ENCODE measurements around the gene VWA3B.
"Not testable (repeated sequence)": the region's sequence is repeated elsewhere in the genome, so short reads cannot be mapped to it uniquely, and the experiment has no call there.

The VWA3B gene

DNA sequence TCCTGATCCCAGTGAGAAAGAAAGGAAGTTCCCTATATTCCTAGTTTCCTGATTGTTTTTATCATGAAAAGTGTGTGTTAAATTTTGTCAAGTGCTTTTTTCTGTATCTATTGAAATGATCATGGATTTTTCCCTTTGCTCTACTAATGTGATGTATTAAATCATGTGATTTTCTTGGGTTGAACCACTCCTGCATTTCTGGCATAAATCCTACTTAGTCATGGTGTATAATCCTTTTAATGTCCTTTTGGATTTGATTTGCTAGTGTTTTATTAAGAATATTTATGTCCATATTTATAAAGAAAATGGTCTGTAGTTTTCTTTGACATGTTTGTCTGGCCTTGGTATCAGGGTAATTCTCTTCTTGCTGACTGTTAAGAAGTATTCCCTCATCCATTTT is 171.9 kb downstream of the VWA3B start:
- DNase-seq: no peak

DNA sequence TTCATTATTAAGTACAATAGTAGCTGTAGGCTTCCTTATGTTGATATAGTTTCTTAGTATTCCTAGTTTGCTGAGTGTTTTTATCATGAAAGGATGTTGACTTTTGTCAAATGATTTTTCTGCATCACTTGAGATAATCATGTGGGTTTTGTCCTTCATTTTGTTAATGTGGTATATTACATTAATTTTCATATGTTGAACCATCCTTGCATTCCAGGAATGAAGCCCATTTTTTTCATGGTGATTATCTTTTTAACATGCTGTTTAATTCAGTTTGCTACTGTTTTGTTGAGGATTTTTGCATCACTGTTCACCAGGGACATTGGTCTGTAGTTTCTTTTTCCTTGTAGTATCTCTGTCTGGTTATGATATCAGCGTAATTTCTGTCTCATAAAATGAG is 176.4 kb downstream of the VWA3B start:
- no peak for DNase-seq

DNA sequence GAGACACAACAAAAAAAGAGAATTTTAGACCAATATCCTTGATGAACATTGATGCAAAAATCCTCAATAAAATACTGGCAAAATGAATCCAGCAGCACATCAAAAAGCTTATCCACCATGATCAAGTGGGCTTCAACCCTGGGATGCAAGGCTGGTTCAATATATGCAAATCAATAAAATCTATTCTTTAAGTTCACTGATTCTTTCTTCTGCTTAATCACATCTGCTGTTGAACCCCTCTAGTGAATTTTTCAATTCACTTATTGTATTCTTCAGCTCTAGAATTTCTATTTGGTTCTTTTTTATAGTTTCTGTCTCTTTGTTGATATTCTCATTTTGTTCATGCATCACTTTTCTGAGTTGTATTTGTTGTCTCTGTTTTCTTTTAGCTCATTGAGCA is 181.3 kb downstream of the VWA3B start:
- not testable (repeated sequence) for DNase-seq

DNA sequence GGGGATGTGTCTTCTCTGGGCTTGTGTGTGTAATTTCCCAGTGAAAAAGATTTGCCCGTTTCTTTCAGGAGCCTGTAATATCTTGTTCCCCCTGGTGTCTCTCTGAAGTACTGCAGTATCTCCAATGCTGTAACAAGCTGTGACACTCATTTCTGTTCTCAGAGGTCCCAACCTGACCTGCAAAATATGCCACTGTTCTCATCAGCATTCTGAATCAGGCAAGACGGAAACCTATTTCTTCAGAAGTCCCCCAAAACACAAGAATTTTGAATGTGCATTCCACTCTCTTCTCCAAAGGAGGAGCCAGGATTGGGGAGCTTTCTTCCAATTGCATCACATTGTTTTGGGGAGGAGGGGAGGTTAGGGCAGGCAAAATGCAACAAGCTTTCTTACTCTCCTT is 182.3 kb downstream of the VWA3B start:
- peak; percentile 14 for DNase-seq

DNA sequence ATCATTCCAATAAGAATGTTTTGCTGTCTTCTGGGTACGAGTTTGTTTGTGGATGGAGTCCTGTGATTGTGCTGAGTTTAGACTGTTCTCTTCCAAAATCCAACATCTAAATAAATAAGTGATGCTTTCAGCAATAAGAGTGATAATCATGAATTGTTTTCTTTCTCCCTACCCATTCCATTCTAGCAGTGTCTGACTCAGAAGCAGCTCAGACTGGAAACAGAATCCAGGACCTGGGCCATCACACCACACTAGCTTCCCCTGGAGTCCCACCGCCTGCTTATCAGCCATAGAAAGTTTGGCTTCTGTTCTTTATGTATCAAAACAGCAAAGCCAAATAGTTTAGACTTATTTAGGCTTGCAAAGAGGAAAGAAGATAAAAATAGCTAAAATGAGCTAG is 182.9 kb downstream of the VWA3B start:
- DNase-seq: no peak

DNA sequence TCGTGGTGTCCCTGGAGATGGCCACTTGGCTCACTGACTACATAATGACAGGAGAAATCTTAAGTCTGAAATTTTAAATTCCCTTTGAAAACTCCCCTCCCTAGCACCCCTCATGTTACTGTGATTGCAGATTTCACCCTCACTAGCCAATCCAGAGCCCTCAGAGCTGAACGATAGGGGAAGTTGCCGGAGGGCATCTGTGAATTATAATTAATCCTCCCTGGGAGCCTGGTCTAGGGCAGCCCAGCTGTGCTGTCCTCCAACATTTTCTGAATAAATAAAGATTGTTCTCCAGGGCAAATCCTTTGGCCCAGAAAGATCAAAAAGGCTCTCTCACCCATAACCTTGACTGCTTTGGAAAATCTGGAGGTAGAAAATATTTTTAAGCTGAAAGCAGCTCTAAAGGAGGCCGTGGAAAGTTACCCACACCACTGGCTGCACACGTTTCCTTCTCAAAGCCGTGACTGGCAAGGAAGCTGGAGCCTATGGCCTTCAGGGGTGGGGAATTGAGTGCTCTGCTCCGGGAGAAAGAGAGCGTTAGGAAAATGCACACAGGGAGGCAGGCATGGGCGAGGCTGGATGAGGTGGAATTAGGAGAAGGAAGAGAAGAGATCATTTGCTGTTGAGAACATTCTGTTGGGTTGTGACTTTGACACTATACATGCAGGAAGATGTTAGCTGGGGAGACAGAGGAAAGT is 190.3 kb downstream of the VWA3B start:
- no peak for DNase-seq

DNA sequence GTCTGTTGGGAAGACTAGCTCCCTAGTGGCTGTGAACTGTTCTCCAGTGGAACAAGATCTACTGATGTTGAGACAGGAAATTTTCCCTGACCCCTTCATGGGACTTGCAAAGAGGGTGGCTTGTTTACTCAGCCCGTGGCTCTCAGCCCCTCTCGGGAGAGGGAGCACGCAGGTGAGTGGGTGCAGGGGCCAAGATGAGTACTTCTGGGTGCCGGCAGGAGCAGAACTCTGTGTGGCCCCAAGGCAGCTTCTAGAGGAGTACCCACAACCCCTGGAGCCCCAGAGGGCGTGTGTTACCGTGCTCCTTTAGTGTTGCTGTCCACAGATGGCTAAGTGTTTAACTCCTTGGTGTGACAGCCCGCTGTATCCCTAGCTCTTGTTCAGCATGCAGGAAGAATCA is 191.1 kb downstream of the VWA3B start:
- DNase-seq: no peak

DNA sequence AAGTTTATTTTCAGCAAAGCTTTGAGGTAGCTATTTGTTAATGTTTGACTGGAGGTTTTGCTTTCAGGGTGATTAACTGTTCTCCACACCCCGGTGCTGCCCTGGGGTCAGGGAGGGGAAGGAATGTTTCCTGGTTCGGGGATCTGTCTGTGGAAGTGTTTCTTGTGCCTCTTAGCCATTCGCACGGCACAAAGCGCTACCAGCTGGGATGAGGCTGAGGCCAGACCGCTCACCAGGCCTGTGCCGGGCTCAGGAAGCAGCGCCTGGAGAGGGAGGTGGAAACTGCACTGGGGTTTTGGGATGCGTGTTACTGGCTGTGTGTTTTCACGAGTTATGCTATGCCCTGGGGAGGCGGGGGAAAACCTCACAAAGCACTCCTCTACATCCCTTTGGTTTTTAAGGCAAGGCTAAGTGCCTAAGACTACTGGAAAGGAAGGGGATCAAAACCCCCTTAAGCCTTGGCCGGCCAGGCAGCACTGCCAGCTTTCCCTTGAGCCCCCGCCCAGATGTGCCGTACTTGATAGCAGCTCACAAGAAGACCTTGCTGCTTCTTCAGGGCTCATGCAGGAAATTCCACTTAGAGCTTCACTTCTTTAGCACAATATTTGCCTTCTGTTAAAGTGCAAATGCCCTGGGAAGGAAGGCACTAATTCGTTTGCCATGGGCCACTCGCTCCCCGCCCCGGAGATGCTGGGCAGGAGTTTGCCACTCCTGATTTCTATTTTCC is 193.6 kb downstream of the VWA3B start:
- no peak for DNase-seq

DNA sequence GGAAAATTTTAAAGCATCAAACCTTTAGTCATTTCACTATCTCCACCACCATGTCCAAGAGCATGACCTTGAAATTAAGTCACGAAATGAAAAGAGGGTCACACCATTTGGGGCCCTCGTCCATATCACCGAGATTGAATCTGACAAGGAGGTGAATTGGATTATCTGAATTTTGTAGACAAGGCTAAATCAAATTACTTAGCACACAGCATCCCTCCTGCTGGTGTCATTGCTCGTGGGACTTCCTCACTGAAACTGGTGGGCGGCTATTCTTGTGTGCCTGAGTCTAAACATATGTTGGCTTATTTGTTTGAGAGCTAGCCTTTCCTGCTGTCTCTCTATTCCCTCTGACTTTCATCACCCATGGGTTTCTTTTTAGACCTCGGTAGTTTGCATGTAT is 194.6 kb downstream of the VWA3B start:
- no peak for DNase-seq

DNA sequence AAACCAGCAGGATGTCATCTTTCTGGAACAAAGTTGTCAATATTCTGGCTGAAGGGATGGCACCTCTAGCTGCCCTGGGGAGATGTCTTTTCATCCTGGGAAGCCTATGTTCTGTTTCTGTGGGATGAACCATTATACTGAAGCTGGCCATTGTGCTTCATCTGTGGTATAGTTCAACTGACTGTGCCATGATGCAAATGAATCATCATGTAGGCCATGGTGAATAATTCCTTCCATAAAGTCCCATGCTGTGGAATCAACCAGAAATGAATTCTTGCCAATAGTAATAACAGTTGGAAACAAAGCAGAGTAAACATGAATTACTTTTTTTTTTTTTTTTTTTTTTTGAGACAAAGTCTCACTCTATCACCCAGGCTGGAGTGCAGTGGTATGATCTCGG is 195.1 kb downstream of the VWA3B start:
- no peak for DNase-seq

DNA sequence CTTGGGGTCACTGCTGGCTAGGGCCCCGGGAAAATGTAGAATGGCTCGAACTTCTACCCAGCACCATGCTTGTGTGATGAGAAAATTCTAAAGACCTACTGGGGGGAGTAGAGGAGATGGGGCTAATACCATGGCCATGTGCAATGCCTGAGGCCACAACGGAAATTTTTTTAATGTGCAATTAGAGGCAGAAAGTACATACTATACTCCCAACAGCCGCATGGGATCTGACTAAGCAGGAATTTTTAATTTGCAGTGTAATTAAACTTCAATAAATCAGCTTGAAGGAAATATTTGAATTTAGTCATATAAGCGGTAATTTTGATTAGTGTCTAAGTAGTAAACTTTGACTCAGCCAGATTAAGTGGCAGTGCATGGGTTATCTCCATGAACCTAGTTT is 206.1 kb downstream of the VWA3B start:
- no peak for DNase-seq

DNA sequence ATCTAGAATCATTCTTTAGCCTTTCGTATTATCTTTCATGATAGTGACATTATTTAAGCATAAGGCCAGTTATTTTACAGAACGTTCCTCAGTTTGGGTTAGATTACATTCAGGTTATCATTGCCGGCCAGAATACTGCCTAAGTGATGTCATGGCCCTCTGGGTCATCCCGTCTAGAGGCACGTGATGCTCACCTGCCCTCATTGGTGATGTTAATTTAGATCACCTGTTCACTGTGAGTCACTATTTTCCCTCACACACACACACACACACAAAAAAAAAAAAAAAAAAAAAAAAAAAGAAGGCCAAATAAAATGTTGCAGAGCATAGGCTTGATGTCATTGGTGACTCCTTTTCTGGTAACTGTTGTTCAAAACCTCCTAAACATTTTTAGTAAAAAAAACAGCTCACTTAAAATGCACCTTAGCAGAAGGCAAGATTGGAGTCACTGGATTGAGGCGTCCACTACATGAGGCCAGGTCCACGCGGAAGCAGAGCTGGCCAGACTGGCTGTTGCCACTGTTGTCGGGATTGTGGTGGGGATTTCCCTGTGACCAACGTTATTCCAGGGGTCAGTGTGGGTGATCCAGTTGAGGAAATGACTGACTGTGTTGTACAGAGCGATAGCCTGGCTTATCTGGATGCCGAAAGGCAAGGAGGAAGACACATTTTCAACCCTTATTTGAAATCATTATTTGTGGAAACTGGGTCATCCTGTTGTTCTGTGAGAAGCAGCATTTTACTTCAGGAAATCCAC is 207.1 kb downstream of the VWA3B start:
- no peak for DNase-seq

DNA sequence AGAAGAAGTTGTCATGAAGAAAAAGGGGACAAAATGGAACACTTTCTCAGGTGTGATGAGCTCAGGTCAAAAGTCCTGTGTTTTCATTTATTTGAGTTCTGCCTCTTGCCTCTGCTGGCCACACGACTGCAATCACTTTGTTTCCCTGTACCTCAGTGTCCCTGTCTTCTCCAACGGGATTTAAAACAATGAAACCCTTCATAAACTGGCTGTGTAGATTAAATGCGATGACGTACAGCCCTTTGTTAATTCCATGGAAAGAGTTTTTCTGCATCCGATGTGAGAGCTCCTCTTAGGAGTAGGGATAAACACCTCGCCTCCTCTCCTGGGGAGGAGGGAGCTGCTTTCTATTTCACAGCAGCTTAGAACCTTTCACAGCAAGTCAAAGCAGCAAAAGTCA is 207.7 kb downstream of the VWA3B start:
- no peak for DNase-seq

DNA sequence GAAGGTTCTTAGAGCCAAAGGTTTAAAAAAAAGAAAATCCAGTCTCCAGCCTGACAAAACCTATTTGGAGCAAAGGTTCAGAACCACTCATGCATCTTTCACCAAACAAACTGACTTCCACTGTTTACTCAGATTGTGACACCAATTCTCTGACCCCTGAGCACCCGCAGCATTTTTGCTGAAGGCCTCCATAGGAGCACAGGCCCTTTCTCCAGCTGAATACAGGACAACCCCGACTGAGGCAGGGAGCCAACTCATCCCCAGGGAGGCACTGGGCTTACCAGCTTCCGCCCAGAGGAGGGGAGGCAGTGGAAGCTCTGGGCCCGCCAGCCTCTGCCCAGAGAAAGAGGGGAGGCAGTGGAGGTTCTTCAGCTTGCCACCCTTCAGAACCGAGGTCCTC is 208.3 kb downstream of the VWA3B start:
- DNase-seq: no peak

DNA sequence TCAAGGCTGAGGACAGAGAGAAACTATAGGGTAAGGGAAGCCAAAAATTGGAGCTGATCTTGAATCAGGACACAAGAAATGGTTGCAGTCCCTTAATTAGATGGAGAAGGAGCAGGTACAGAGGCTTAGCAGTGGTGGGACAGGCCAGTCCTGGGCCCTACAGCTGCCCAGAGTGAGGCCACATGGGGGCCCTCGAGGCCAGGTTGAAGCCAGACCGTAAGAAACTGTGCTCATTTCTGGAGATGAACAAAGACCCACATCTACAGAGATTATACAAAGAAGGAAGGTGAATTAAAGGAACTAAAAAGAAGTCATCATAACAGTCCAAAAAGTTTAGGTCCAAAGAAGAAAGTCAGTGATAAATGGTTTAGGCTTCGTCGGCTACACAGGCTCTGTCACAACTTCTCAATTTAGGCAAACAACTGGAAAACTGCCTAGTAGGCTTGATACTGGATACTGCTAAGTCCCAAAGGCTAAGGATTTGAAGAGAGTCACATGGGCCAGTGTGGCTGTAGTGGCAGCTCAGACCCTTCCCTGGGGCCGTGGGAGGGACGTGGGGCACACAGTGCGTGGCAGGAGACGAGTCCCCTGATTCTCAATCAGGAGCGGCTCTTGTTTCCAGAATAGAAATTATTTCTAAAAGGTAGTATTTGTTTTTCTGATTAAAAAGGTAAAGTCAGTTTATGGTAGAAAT is 208.9 kb downstream of the VWA3B start:
- DNase-seq: no peak

DNA sequence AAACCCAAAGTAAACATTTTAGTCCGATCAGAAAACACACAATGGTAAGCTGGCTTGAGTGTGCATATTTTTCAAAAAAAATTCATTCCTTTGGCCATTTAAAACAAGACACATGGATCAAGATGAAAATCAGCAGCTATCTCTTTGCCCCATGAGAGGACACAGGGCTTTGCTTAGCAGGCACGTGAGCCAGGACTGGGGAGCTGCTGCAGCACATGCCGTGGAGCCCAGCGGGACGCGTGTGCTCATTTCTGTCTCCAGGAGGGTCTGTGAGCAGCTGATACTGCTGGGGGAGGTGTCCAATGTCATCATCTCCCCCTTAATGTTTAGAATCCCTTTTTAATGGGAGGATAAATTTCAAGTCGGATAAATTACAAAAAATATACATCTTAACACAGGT is 209.5 kb downstream of the VWA3B start:
- no peak for DNase-seq

DNA sequence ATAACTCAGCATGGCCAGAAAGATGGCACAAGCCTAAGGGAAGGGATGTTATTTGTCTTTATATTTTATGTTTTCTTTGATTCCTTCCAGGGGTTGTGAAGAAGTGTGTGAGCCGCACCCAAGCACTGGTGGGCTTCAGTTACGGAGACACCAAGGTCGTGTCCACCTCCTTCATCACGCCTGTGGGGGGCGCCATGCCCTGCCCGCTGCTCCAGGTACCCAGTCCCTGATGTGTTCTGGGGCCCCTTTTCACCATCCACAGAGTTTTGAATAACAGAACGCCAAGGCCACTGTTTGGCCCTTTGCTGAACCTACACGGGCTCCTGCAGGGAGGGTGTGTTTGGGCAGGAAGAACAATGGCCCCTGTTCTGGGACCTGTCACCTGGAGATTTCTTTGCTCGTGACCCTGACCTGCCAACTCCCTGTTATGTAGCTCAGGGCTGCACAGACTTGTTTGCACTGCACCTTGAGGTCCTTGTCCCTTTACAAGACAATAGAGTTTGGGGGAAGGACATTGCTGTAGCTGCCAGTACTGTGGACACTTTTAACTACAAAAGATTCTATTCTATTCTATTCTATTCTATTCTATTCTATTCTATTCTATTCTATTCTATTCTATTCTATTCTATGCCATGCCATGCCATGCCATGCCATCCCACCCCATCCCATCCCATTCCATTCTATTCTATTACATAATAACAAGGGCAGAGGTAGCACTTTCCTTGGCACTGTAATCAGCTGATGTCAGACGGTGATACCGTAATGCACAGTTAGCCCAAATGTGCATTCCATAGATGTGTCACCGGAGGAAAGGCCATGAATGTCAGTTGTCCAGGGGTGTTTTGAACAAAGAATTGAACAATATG is 211.1 kb downstream of the VWA3B start:
- DNase-seq: no peak

DNA sequence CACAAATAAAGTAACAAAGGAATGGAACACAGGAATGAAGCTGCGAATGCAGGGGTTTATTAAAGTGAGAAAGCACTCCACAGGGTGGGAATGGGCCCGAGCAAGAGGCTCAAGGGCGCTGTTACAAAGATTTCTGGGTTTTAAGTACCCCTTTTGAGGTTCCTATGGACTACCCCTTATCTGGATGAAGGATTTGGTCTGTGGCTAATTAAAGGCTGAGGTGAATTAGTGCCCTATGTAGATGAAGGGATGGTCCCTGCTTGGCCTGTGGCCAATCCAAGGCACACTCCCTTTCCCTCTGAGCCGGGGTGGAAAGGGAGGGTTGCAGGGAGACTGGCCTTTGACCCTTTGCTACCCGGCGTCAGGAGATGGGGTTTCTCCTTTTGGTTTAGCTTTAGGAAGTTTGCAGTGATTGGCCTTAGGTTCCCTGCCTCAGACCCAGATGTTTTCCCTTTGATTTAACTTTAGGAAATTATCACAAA is 211.8 kb downstream of the VWA3B start:
- DNase-seq: no peak

DNA sequence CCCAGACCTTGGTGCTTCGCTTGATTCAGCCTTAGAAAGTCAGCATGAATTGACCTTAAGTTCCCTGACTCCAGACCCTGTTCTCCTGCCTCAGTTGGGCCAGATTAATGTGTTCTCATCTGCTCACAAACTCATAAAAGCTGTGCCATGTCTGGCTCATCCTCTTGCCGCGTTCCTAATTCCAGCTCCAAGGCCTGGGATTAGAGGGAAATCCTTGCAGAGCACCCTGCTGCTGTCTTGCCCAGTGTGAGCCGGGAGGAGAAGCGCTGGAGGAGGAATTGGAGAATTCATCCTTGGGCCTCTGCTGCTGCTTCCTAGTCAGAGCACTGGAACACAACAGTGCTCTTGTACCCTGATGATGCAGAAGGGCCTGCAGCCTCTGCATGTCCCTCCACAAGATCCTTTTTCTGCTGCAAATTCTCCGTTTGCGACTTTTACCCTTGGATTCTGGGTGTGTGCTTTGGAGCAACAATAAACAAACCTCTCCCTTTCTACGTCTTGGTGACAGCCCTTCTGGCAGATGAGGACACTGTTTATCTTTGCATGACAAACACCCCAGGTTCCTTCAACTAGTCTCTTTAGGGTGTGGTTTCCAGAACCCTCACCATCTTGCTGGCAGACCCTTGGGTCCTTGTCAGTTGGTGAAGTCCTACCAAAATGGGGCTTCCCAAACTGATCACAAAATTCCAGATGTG is 212.4 kb downstream of the VWA3B start:
- no peak for DNase-seq

DNA sequence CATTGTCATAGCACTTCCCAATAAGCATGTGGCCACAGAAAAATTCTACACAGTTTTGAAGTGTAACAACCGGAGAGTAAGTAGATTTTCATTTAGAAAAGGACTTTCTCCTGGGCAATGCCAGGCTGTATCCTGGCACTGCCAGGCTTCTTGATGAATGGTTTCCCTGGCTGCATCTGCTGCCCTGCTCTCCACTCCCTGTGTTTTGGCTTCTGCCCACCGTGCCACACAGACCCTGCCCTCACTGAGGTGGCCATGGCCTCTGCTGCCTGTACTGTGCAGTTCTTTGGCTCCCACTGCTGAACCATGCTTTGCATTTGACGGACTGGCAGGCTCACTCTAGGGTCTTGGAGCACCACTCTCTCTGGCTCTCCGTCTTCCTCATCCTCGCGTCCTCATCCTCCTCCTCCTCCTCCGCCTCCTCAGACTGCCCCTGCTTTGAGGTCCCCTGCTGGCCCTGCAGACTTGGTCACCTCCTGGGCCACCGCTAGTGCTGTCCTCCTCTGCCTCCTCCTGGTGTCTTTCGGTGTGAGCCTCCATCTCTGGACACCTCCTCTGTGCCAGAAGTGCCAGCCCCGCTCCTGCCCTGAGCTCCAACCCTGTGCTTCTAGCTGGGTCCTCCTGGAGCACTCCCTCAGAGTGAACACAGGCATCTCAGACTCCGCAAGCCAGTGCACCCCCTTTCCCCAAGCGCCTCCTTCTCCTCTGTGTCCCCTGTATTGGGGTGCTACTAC is 213.3 kb downstream of the VWA3B start:
- no peak for DNase-seq

DNA sequence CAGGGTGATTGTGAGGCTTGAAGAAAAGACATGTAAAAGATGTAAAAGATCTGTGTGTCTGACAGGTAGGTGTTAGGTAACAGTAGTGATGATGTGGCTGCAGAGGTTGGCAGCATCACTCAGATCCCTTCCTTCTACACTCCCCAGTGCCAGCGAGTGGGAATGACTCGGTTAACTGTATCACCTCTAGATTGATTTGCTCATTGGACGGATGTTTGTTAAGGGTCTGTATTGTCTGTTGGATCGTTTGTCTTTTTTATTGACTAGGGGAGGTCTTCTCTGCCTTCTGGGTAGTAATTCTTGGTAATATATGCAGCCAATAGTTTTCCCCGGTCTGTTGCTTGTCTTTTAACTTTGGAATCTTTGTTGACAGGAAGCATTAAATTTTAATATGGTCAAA is 214.5 kb downstream of the VWA3B start:
- DNase-seq: no peak

Measured in SIG-M5 (cell line).